Tibial nerve (tissue), 4 donors: ENCODE results near the gene KIF15.

Experiments used
- CTCF ChIP-seq, 5 experiments: fragments of 200-600 bp in 3 of 5; fragments of 450-650 bp in 2 of 5; sonication (generic) in 3 of 5; IDR thresholded peaks; one replicate each; pipeline ENCODE4 v1.5.1; 2016 to 2019; ENCODE audit warnings: antibody characterized with exemption in 5 of 5, mild to moderate bottlenecking in 3 of 5, moderate library complexity in 2 of 5
- EP300 ChIP-seq, 2 donors: sonication (generic); formaldehyde crosslinking; IDR thresholded peaks; one replicate each; pipeline ENCODE4 v1.6.1; 2017; ENCODE audit warnings: antibody characterized with exemption in 2 of 2, mild to moderate bottlenecking in 1 of 2
- POLR2A ChIP-seq, 2 donors: fragments of 450-650 bp; IDR thresholded peaks; one replicate each; pipeline ENCODE4 v1.6.1; 2017; ENCODE audit warnings: antibody characterized with exemption in 2 of 2, mild to moderate bottlenecking in 2 of 2, moderate library complexity in 2 of 2

GRCh38 chr3:44887101-44887500 is 125.5 kb downstream of the KIF15 start:
- TF ChIP-seq EP300 (IDR thresholded peaks at IDR 0.05) (no peak), CTCF (IDR thresholded peaks at IDR 0.05) (no peak), POLR2A (IDR thresholded peaks at IDR 0.05) (no peak)
